HG03378 (cell line): ENCODE results near the gene CHIC2.

Experiments used
- ATAC-seq: cut with Tn5 transposase; IDR thresholded peaks from one replicate; pipeline ENCODE4 v1.9.1; 2021; ENCODE audit warnings: mild to moderate bottlenecking, moderate library complexity; ENCODE audit not compliant: unreplicated experiment

The CHIC2 gene

GRCh38 chr4:54093324-54094240 is 29.2 kb upstream of the CHIC2 start:
- ATAC-seq: no peak

- no peak for ATAC-seq
Measured at GRCh38 chr4:54092405-54093323, 28.3 kb upstream of the CHIC2 start.

- peak; percentile 76 for ATAC-seq
Measured at GRCh38 chr4:54091637-54092404, 27.4 kb upstream of the CHIC2 start.

DNA sequence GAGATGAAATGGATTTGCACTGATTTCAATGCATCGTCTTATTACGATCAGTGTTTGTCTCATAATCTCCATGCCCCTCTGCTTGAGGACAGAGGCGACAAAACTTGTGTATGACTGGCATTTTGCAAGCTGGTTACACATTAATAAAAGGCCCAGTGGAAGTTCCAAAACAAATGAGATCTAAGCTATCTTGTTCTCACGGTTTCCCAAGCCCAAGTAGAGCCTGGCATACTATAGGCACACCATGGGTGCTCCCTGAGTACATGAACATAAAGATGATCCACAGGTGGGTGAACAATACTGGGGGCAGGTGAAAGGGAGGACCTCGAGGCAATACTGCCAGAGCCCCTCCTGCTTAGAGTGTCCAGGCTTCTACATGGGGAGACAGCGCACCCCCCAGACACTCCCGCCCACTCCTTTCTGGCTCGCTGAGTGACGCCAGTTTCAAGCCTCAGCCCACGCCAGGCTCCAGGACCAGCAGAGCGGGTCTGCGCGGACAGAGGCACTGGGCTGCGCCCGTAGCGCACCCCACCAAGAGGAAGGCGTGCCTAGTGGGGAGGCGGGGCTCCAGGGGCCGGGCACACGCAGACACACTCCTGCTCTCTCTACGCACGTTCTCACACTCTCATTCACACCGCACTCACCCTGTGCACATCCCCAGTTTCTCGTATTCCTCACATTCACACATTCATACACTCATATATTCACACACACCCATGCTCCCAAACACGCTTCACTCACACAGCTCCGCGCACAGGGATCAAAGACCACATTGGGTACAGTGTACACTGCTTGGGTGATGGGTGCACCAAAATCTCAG is 26.6 kb upstream of the CHIC2 start:
- ATAC-seq: peak; percentile 48

- ATAC-seq: no peak
Measured at GRCh38 chr4:54090404-54090803, 26.0 kb upstream of the CHIC2 start.

GRCh38 chr4:54089875-54090274 is 25.5 kb upstream of the CHIC2 start:
- no peak for ATAC-seq

DNA sequence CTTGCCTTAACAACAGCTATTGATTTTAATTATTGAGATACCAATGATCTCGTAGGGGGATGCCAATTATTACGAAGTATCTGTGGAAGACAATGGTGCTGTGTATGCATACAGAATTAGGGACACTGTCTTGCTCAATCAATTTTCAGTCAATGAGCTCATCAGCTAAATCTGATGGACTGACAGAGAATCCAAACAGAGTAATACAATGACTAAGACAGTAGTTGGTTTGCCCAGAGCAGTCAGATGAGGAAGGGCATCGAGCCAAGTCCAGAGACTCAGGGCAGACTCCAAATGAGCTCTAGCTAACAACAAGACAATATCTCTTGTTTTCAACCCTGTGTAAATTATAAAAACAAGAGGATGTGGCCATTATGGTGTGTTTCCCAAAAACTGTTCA is 20.9 kb upstream of the CHIC2 start:
- no peak for ATAC-seq

DNA sequence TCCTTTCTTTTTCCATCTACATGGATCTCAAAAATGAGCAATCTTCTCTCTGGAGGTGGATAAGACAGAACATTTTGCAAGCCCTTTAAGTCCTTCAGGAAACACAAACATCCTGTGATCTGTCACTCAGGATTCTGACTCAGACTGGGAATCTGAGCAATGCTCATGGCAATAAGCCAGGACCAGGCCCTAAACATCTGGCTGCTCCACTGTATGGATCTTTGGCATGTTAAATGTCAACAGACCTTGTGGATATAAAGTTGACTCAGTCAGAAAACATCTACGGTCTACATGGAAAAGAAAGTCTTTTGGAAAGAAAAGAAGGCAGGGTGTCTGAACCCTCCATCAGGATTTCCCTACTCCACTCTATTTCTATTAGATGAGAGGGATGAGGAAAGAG is 17.8 kb upstream of the CHIC2 start:
- ATAC-seq: no peak

GRCh38 chr4:54077812-54078211 is 13.4 kb upstream of the CHIC2 start:
- ATAC-seq: no peak

GRCh38 chr4:54076673-54077072 is 12.3 kb upstream of the CHIC2 start:
- ATAC-seq: no peak

DNA sequence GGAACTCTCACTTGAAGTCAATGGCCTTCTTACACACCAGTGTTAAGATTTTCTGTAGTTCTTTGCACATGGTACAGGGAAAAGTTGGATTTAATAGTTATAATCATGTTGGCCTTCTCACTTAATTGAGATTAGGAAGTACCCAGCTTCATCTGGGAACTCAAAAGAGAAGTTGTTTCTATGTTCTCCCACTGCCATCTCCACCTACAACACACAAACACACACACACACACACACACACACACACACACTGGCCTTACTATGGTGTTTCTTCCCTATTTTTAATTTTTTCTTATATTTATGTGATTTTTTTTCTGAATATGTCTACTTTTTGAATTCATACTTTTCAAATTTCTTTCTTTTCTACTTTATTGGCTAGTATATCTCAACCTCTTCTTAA is 10.0 kb upstream of the CHIC2 start:
- ATAC-seq: no peak

DNA sequence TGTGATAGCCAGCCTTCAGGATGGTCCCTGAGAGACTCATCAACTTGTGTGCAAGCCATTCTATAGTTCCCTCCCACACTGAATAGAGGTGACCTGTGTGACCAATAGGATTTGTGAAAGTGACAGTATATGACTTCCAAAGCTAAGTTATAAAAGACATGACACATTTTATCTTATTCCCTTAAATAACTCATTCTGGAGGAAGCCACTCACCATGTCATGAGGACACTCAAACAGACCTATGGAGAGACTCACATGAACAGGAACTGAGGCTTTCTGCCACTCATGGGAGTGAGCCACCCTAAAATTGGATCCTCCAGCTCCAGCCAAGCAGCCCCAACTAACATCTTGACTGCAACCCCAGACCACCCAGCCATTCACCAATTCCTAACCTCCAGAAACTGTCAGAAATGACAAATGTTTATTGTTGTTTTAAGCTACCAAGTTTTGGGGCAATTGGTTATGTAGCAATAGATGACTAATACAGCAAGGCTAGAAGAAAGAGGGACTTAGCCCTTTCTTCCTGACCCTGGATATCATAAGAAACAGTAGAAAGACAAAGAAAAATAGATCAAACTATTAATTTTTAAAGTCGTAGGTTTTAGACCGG is 9.0 kb upstream of the CHIC2 start:
- ATAC-seq: no peak

GRCh38 chr4:54067166-54067565 is 2.8 kb upstream of the CHIC2 start:
- no peak for ATAC-seq

- ATAC-seq: no peak
Measured at GRCh38 chr4:54066718-54067129, 2.3 kb upstream of the CHIC2 start.

GRCh38 chr4:54066088-54066415 is 1.6 kb upstream of the CHIC2 start:
- ATAC-seq: no peak

- no peak for ATAC-seq
Measured at GRCh38 chr4:54065282-54066087, 1.1 kb upstream of the CHIC2 start.

GRCh38 chr4:54063737-54064316 is 578 bp downstream of the CHIC2 start:
- peak; percentile 18 for ATAC-seq

- no peak for ATAC-seq
Measured at GRCh38 chr4:54063229-54063628, 1.2 kb downstream of the CHIC2 start.

DNA sequence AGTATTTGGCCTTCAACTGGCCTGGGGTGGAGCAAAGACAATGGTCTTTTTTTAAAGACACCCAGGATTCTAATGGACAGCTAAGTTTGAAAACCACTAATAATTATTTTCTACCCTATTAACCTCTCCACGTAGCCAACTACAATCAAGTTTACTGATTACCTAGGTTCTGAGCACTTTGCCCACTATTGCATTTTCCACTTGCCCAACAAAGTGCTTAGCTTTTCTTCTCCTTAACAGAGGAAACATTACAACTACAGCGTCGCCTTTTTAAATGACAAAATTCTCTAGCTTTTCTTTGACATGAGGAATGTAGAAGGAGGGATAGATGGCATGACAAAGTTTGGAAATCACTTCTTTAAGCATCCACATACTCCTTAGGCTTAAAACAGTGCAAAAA is 2.0 kb downstream of the CHIC2 start:
- no peak for ATAC-seq
